SK-N-SH treated with all-trans-retinoic acid at 6 μM for 48 hours (cell line): ENCODE measurements around the gene BCL2A1.

Experiments
- ARNTL ChIP-seq: fragments of 450-650 bp; formaldehyde crosslinking; IDR thresholded peaks from 2 replicates; pipeline ENCODE4 v1.5.0; 2020; ENCODE audit warnings: low read depth, mild to moderate bottlenecking, moderate library complexity, borderline replicate concordance
- CSRNP3 ChIP-seq: fragments of 250-450 bp; sonication (Bioruptor Pico); IDR thresholded peaks from 2 replicates; pipeline ENCODE4 v1.5.1; 2021; ENCODE audit warnings: mild to moderate bottlenecking, moderate library complexity
- ESRRG ChIP-seq: fragments of 250-450 bp; sonication (Bioruptor Pico); IDR thresholded peaks from 2 replicates; pipeline ENCODE4 v1.6.1; 2021; ENCODE audit warnings: mild to moderate bottlenecking
- ISL1 ChIP-seq: fragments of 250-450 bp; sonication (Bioruptor Pico); IDR thresholded peaks from 2 replicates; pipeline ENCODE4 v2.1.2; 2022; ENCODE audit warnings: mild to moderate bottlenecking, moderate library complexity
- RARB ChIP-seq: fragments of 250-450 bp; sonication (Bioruptor Pico); IDR thresholded peaks from 2 replicates; pipeline ENCODE4 v1.8.0; 2021; ENCODE audit warnings: mild to moderate bottlenecking, moderate library complexity
- ZFP3 ChIP-seq: fragments of 250-450 bp; sonication (Bioruptor Pico); IDR thresholded peaks from 2 replicates; pipeline ENCODE4 v1.5.0; 2020; ENCODE audit warnings: mild to moderate bottlenecking, moderate library complexity

GRCh38 chr15:79989183-79989582 is 18.2 kb upstream of the BCL2A1 start:
- TF ChIP-seq ISL1 (CRISPR knock-in tag) (no peak), ESRRG (CRISPR knock-in tag) (no peak), RARB (no peak), CSRNP3 (CRISPR knock-in tag) (no peak), ARNTL (no peak), ZFP3 (no peak)
